ENCODE measurements around the gene POU1F1. TPM values are rescaled to one million over a fixed set of nuclear protein-coding genes. Genes with fewer than 3 reads are reported as not detected.

The POU1F1 gene
- total and polyA plus RNA-seq, 2 of the 4 experiments (the other 2 are of a cell fraction) = not detected

GRCh38 chr3:87218560-87218959 lies 57.8 kb downstream of the POU1F1 start:
- no peaks in the 10 kb centered on the region for H3K36me3 ChIP-seq (ENCODE audit: control insufficient read depth, insufficient read depth, low read length)
- H3K4me3 ChIP-seq (ENCODE audit: insufficient read depth, low read depth, low read length) = no peak overlapping the region
- no peaks in the 10 kb centered on the region for H3K9me3 ChIP-seq (ENCODE audit: control insufficient read depth, insufficient read depth, low read length)
- H2AK9ac ChIP-seq (replicated peaks; ENCODE audit: low read depth, low read length, poor library complexity) = no peak overlapping the region
- H3K4ac ChIP-seq (ENCODE audit: low read depth, low read length) = no peak overlapping the region
- H3K9me1 ChIP-seq (ENCODE audit: insufficient read depth, low read length) = no peaks in the 10 kb centered on the region
- H3K4me1 ChIP-seq (ENCODE audit: control insufficient read depth, insufficient read depth, low read length) = no peaks in the 10 kb centered on the region
- H2BK15ac ChIP-seq (ENCODE audit: low read depth, low read length) = no peak overlapping the region
- ChIA-PET CTCF (interaction anchor here (0.7 kb wide), 1 partner anchor 27 kb away, joined by 3 read pairs; no protein-coding TSS in a partner anchor), POLR2A (ENCODE audit: unreplicated experiment) (no interaction called here)
- H3K18ac ChIP-seq (ENCODE audit: low read depth, low read length) = no peak overlapping the region
- no peak overlapping the region for H3K56ac ChIP-seq (ENCODE audit: extremely low read depth, insufficient read depth, low read length)
- DNase-seq (no peak), ATAC-seq (ENCODE audit: low read depth) (no peak)
- H3K23ac ChIP-seq (ENCODE audit: low read depth, low read length) = no peak overlapping the region
- intact Hi-C loops (cut with micrococcal nuclease) = no loop called here
- no peak overlapping the region for H4K8ac ChIP-seq (ENCODE audit: low read depth in 2 of 2, low read length in 2 of 2)
- no CpG with 5 or more reads among the region's 1 CpG for WGBS, 2 experiments (ENCODE audit: extremely low coverage in 2 of 2, insufficient read length in 1 of 2)
- in situ Hi-C loops (cut with MboI; ENCODE audit: low sequenced_read_pairs) = no loop called here
- TF ChIP-seq CTCF (conservative IDR thresholded peaks at IDR 0.05; ENCODE audit: low read depth, low read length) = no peak
- peak; percentile 61 for TF ChIP-seq MAFK (IDR thresholded peaks at IDR 0.05; ENCODE audit: low read depth, low read length)
- H3K79me1 ChIP-seq (ENCODE audit: low read depth in 1 of 2, low read length in 2 of 2) = no peaks in the 10 kb centered on the region
- H4K5ac ChIP-seq (ENCODE audit: low read depth, low read length) = no peak overlapping the region
- no peak overlapping the region for H2BK20ac ChIP-seq (ENCODE audit: low read depth, low read length)
- no peak overlapping the region for H2BK120ac ChIP-seq (ENCODE audit: low read depth, low read length)
- no peaks in the 10 kb centered on the region for H4K20me1 ChIP-seq (ENCODE audit: insufficient read depth, low read length)
- no peak overlapping the region for H3K9ac ChIP-seq (ENCODE audit: low read depth, low read length)
- dilution Hi-C loops (cut with HindIII; ENCODE audit: low sequenced_read_pairs, unreplicated experiment) = no loop called here
- H3K14ac ChIP-seq (replicated peaks; ENCODE audit: low read depth, low read length) = no peak overlapping the region
- H3K4me2 ChIP-seq (ENCODE audit: low read depth, low read length) = no peak overlapping the region
- no peak overlapping the region for H2AFZ ChIP-seq (replicated peaks; ENCODE audit: low read length, poor library complexity)
- H3K27me3 ChIP-seq (ENCODE audit: control insufficient read depth, insufficient read depth, low read length) = peaks cover 4% of the 10 kb centered on the region
- H2BK5ac ChIP-seq (ENCODE audit: low read depth, low read length, poor library complexity, severe bottlenecking) = no peak overlapping the region
- no peak overlapping the region for H4K91ac ChIP-seq (ENCODE audit: insufficient read depth, low read depth, low read length)
- no peak overlapping the region for H3K27ac ChIP-seq (ENCODE audit: insufficient read depth, low read length)
- BruUV-seq (replicated peaks) = no TSS peak
- H2AK5ac ChIP-seq (ENCODE audit: low read depth, low read length) = no peak overlapping the region

Small RNAs within 50 kb of the gene (microRNA-seq; reads per million reads assigned to microRNA genes)
- gene MIR4795 (ENCODE audit: insufficient read depth in 1 of 2, insufficient read length in 1 of 2, unreplicated experiment in 1 of 2) = 0 to 0.37 reads per million in 2 experiments

Small RNAs within 50 kb of the gene (small RNA-seq; reads per million reads assigned to genes)
- 0 reads per million in 5 experiments for gene MIR4795

Other genes starting within 250 kb of the POU1F1 start
- gene CHMP2B, start 49.3 kb downstream of the POU1F1 start, total RNA-seq (2012; rRNA removed) = 6.8 and 15.0 TPM in 2 replicates
- 11.1 and 14.0 TPM in 2 replicates for gene CHMP2B, start 49.3 kb downstream of the POU1F1 start, polyA plus RNA-seq (2012; rRNA removed)

All from IMR-90 (cell line).